Measurements from ENCODE around the gene FCAR. TPM values are rescaled to one million over a fixed set of nuclear protein-coding genes. Genes with fewer than 3 reads are reported as not detected.

Gene FCAR
- total RNA-seq, 2 donors from 2014 or later: not detected

Other genes starting within 250 kb of the FCAR start
- under 1 TPM in 1 of 2 donors, not detected in 1; 0.37 TPM for gene LILRB1, start 243.8 kb upstream of the FCAR start, total RNA-seq
- gene LILRB4, start 211.2 kb upstream of the FCAR start, total RNA-seq: not detected
- gene KIR3DL3, start 149.8 kb upstream of the FCAR start, total RNA-seq: not detected
- gene KIR2DL3, start 135.7 kb upstream of the FCAR start, total RNA-seq: not detected
- gene KIR2DL1, start 104.4 kb upstream of the FCAR start, total RNA-seq: not detected
- gene KIR2DL4, start 70.6 kb upstream of the FCAR start, total RNA-seq: not detected
- not detected for gene KIR3DL1, start 57.8 kb upstream of the FCAR start, total RNA-seq
- not detected for gene KIR2DS4, start 41.6 kb upstream of the FCAR start, total RNA-seq
- 1 to 10 TPM in 1 of 2 donors, under 1 TPM in 1; 0.85 to 2.2 TPM for gene KIR3DL2, start 23.8 kb upstream of the FCAR start, total RNA-seq
- gene NCR1, start 31.9 kb downstream of the FCAR start, total RNA-seq: not detected
- gene NLRP7, start 73.3 kb downstream of the FCAR start, total RNA-seq: not detected
- gene NLRP2, start 92.1 kb downstream of the FCAR start, total RNA-seq: 1 to 10 TPM; 2.9 to 6.1 TPM
- gene GP6, start 164.0 kb downstream of the FCAR start, total RNA-seq: under 1 TPM; 0.13 to 0.69 TPM
- 10 to 100 TPM; 20.4 to 25.0 TPM for gene RDH13, start 188.9 kb downstream of the FCAR start, total RNA-seq
- gene EPS8L1, start 201.6 kb downstream of the FCAR start, total RNA-seq: 1 to 10 TPM; 1.4 to 2.1 TPM
- gene PPP1R12C, start 243.4 kb downstream of the FCAR start, total RNA-seq: 10 to 100 TPM; 74.5 to 94.8 TPM

All from activated T-helper 17 cell treated with anti-CD3 and anti-CD28 coated beads, Interleukin-2, amount 50 U/mL, for 72 hours (primary cell).